ENCODE data around the gene MLC1. TPM values are rescaled to one million over a fixed set of nuclear protein-coding genes. Genes with fewer than 3 reads are reported as not detected.

Gene MLC1
- total RNA-seq, 2 donors from 2014 or later, result not detected

DNA sequence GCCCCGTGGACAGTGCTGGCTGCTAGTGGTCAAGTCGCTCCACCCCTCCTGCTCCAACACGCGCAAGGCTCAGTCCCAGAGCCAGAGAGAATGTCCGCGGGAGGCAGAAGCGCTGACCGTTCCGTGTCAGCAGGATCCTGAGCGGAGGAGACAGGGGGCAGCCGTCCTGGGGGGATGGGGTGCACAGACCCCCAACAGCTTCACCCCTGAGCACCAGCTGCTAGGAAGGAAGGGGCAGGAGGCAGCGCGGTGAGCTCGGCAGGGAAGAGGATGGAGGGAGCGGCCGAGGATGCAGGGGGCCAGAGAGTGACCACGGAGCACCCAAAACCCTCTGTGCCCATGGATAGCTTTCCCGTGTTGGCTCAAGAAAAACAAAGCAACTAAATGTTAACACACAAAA lies 20.8 kb downstream of the MLC1 start:
- DNase-seq (no peak), ATAC-seq (no peak)
- peaks cover 8% of the 10 kb centered on the region for H3K4me1 ChIP-seq
- intact Hi-C loops (cut with DNase I), result no loop called here
- H3K27me3 ChIP-seq, result no peaks in the 10 kb centered on the region
- WGBS, 2 donors, result 61 to 63% methylated on average over 15 to 18 of the region's 18 CpGs
- H3K4me3 ChIP-seq, result no peak overlapping the region
- no peak for TF ChIP-seq POLR2A (IDR thresholded peaks at IDR 0.05)
- TF ChIP-seq, protein P1, sequence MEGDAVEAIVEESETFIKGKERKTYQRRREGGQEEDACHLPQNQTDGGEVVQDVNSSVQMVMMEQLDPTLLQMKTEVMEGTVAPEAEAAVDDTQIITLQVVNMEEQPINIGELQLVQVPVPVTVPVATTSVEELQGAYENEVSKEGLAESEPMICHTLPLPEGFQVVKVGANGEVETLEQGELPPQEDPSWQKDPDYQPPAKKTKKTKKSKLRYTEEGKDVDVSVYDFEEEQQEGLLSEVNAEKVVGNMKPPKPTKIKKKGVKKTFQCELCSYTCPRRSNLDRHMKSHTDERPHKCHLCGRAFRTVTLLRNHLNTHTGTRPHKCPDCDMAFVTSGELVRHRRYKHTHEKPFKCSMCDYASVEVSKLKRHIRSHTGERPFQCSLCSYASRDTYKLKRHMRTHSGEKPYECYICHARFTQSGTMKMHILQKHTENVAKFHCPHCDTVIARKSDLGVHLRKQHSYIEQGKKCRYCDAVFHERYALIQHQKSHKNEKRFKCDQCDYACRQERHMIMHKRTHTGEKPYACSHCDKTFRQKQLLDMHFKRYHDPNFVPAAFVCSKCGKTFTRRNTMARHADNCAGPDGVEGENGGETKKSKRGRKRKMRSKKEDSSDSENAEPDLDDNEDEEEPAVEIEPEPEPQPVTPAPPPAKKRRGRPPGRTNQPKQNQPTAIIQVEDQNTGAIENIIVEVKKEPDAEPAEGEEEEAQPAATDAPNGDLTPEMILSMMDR (IDR thresholded peaks at IDR 0.05), result no peak
- no peak overlapping the region for H3K27ac ChIP-seq
- no peaks in the 10 kb centered on the region for H3K36me3 ChIP-seq (replicated peaks in 1 of 2; ENCODE audit: insufficient read depth in 1 of 2, low read depth in 2 of 2)
- no peaks in the 10 kb centered on the region for H3K9me3 ChIP-seq

DNA sequence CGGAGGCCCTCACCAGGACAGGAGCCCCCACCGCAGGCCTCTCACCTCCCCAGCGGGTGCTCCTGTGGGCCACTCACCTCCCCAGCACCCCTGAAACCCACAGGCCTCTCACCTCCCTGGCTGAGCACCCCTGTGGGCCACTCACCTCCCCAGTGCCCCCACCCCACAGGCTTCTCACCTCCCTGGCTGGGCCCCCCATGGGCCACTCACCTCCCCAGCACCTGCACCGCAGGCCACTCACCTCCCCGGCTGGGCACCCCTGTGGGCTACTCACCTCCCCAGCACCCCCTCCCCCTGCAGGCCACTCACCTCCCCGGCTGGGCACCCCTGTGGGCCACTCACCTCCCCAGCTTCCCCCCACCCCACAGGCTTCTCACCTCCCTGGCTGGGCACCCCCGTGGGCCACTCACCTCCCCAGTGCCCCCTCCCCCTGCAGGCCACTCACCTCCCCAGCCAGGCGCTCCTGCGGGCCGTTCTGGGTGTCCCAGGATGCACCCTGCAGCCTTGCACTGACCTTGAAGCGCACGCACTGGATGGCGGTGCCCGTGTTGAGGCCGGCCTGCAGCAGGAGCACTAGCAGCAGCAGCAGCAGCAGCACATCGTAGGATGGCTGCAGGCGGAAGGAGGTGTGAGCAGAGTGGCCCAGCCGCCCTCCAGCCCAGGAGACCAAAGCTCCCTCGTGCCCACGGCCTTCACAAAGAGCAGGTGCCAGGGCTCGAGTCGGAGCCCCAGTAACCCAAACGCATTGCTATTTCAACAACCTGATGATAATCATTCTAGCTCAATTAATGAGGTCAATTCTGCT lies 21.4 kb downstream of the MLC1 start:
- peaks cover 0 to 3% of the 10 kb centered on the region in 2 donors for H3K27me3 ChIP-seq
- ATAC-seq (no peak), DNase-seq (no peak)
- no peaks in the 10 kb centered on the region for H3K36me3 ChIP-seq (replicated peaks in 1 of 2; ENCODE audit: insufficient read depth in 1 of 2, low read depth in 2 of 2)
- intact Hi-C loops (cut with DNase I), result no loop called here
- no peak overlapping the region for H3K4me3 ChIP-seq
- H3K9me3 ChIP-seq, result no peaks in the 10 kb centered on the region
- H3K4me1 ChIP-seq, result peaks cover 9% of the 10 kb centered on the region
- no peak for TF ChIP-seq POLR2A (IDR thresholded peaks at IDR 0.05)
- TF ChIP-seq, protein P1 (IDR thresholded peaks at IDR 0.05), result no peak
- WGBS, 2 donors, result 48 to 71% methylated on average over 7 to 22 of the region's 23 CpGs
- H3K27ac ChIP-seq, result no peak overlapping the region

DNA sequence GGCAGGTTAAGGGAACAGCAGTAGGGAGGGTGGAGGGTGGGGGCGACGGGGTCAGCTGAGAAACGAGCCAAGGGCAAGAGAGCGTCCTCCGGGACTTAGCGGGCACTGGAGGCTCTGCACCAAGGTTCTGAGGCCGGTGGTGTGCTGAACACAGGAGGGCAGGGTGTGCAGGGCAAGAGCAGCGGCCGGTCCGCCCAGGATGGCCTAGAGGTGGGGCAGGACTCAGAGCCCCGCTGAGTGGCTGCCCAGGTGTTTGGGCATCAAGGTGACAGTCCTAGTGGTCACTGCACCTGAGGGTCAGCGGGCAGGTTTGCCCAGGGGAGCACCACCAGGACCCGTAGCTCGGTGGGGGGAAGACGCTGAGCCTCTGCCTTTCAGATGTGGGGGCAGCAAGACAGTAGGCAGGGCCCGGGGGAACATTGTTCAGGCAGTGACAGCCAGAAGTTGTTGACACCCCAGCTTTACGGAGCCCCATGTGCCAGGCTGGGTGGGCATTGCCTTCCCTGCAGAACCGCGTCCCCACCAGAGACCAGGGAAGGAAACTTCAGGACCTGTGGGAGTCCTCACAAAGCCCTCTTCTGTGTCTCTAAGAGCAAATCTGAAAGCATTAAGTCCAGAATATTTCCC lies 22.6 kb downstream of the MLC1 start:
- WGBS, 2 donors, result 80 to 84% methylated on average over 7 to 13 of the region's 19 CpGs
- TF ChIP-seq, protein P1 (IDR thresholded peaks at IDR 0.05), result no peak
- TF ChIP-seq POLR2A (IDR thresholded peaks at IDR 0.05), result no peak
- Histone ChIP-seq H3K4me3 (no peak overlapping the region), H3K27ac (no peak overlapping the region), H3K4me1 (peaks cover 14% of the 10 kb centered on the region), H3K36me3 (replicated peaks in 1 of 2; ENCODE audit: insufficient read depth in 1 of 2, low read depth in 2 of 2) (no peaks in the 10 kb centered on the region), H3K9me3 (no peaks in the 10 kb centered on the region), H3K27me3 (peaks cover 0 to 9% of the 10 kb centered on the region in 2 donors)
- ATAC-seq (no peak), DNase-seq (no peak)
- intact Hi-C loops (cut with DNase I), result no loop called here

DNA sequence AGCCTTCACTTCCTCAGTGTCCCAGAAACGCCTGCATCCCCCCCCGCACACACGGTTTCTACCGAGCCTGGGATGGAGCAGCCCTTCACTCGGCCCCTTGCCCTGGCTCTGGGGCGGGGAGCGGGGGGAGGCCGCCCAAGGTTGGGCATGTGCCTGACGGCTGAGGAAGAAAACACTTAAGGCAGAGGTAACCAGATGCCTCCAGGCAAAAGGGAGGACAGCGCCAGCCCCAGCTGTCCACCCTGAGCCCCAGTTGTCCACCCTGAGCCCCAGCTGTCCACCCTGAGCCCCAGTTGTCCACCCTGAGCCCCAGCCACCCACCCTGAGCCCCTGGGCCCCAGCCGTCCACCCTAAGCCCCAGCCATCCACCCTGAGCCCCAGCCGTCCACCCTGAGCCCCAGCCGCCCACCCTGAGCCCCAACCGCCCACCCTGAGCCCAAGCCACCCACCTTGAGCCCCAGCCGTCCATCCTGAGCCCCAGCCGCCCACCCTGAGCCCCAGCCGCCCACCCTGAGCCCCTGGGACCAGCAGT lies 23.3 kb downstream of the MLC1 start:
- no peak overlapping the region for H3K27ac ChIP-seq
- peaks cover 14% of the 10 kb centered on the region for H3K4me1 ChIP-seq
- TF ChIP-seq POLR2A (IDR thresholded peaks at IDR 0.05), result no peak
- TF ChIP-seq, protein P1 (IDR thresholded peaks at IDR 0.05), result no peak
- H3K36me3 ChIP-seq (replicated peaks in 1 of 2; ENCODE audit: insufficient read depth in 1 of 2, low read depth in 2 of 2), result no peaks in the 10 kb centered on the region
- WGBS, 2 donors, result 63 to 66% methylated on average over 8 to 16 of the region's 17 CpGs
- H3K27me3 ChIP-seq, result peaks cover 0 to 9% of the 10 kb centered on the region in 2 donors
- intact Hi-C loops (cut with DNase I), result no loop called here
- DNase-seq, result no peak
- ATAC-seq, result no peak
- no peaks in the 10 kb centered on the region for H3K9me3 ChIP-seq
- H3K4me3 ChIP-seq, result no peak overlapping the region

Data from body of pancreas (tissue), 4 donors.